GM21576 (cell line): ENCODE results near the gene HMCN1.
"Not testable (repeated sequence)": the region's sequence is repeated elsewhere in the genome, so short reads cannot be mapped to it uniquely, and the experiment has no call there.

ENCODE experiments used
- ATAC-seq: cut with Tn5 transposase; IDR thresholded peaks from one replicate; pipeline ENCODE4 v1.9.1; 2021; ENCODE audit warnings: mild to moderate bottlenecking, moderate library complexity; ENCODE audit not compliant: unreplicated experiment

Gene HMCN1

GRCh38 chr1:185739967-185740366 is 5.8 kb downstream of the HMCN1 start:
- ATAC-seq, result no peak

- ATAC-seq, result no peak
Measured at GRCh38 chr1:185741551-185741950, 7.4 kb downstream of the HMCN1 start.

GRCh38 chr1:185742403-185742802 is 8.2 kb downstream of the HMCN1 start:
- no peak for ATAC-seq

GRCh38 chr1:185745165-185745564 is 11.0 kb downstream of the HMCN1 start:
- no peak for ATAC-seq

- ATAC-seq, result no peak
Measured at GRCh38 chr1:185759061-185759460, 24.9 kb downstream of the HMCN1 start.

GRCh38 chr1:185761841-185762240 is 27.6 kb downstream of the HMCN1 start:
- ATAC-seq, result no peak

GRCh38 chr1:185767508-185768120 is 33.4 kb downstream of the HMCN1 start:
- no peak for ATAC-seq

GRCh38 chr1:185768371-185768770 is 34.2 kb downstream of the HMCN1 start:
- ATAC-seq, result no peak

GRCh38 chr1:185769136-185769535 is 34.9 kb downstream of the HMCN1 start:
- ATAC-seq, result no peak

- no peak for ATAC-seq
Measured at GRCh38 chr1:185774394-185774793, 40.2 kb downstream of the HMCN1 start.

- no peak for ATAC-seq
Measured at GRCh38 chr1:185775501-185775900, 41.3 kb downstream of the HMCN1 start.

GRCh38 chr1:185776522-185776921 is 42.3 kb downstream of the HMCN1 start:
- ATAC-seq, result no peak

- not testable (repeated sequence) for ATAC-seq
Measured at GRCh38 chr1:185783860-185784259, 49.7 kb downstream of the HMCN1 start.

- no peak for ATAC-seq
Measured at GRCh38 chr1:185785586-185785985, 51.4 kb downstream of the HMCN1 start.

- no peak for ATAC-seq
Measured at GRCh38 chr1:185786524-185786923, 52.3 kb downstream of the HMCN1 start.

GRCh38 chr1:185787238-185787637 is 53.0 kb downstream of the HMCN1 start:
- ATAC-seq, result no peak

GRCh38 chr1:185788386-185788785 is 54.2 kb downstream of the HMCN1 start:
- no peak for ATAC-seq

GRCh38 chr1:185789501-185790193 is 55.5 kb downstream of the HMCN1 start:
- ATAC-seq, result no peak

- no peak for ATAC-seq
Measured at GRCh38 chr1:185790194-185790735, 56.1 kb downstream of the HMCN1 start.

GRCh38 chr1:185792040-185792439 is 57.8 kb downstream of the HMCN1 start:
- ATAC-seq, result no peak

GRCh38 chr1:185794495-185794894 is 60.3 kb downstream of the HMCN1 start:
- ATAC-seq, result not testable (repeated sequence)

GRCh38 chr1:185795181-185795580 is 61.0 kb downstream of the HMCN1 start:
- ATAC-seq, result no peak
